ENCODE results near the gene TLDC2.

GRCh38 chr20:36860339-36860738 lies 15.6 kb upstream of the TLDC2 start:
- TF ChIP-seq CTCF (IDR thresholded peaks at IDR 0.05), result no peak
- TF ChIP-seq POLR2A (IDR thresholded peaks at IDR 0.05), result no peak

Measured in Peyer's patch (tissue), 4 donors.